Measurements from ENCODE around the gene SEMA5B.
A peak's percentile ranks its signal among the peaks of the same experiment; 100 is the strongest.

SEMA5B gene

GRCh38 chr3:122898298-122898697, 129.3 kb downstream of the SEMA5B start:
- H3K36me3 ChIP-seq (ENCODE audit: control insufficient read depth, insufficient read depth, low read length, severe bottlenecking): no peaks in the 10 kb centered on the region
- H3K4me3 ChIP-seq (ENCODE audit: low read length): no peak overlapping the region
- H3K9ac ChIP-seq (ENCODE audit: low read length): no peak overlapping the region
- H3K4me1 ChIP-seq (ENCODE audit: control insufficient read depth, insufficient read depth, low read length): no peaks in the 10 kb centered on the region
- no peaks in the 10 kb centered on the region for H3K9me3 ChIP-seq (ENCODE audit: control insufficient read depth, low read length)
- DNase-seq (ENCODE audit: low read depth): no peak
- peaks cover 34% of the 10 kb centered on the region for H3K27me3 ChIP-seq (replicated peaks; ENCODE audit: control insufficient read depth, insufficient read depth, low read length)

GRCh38 chr3:122893754-122894668, 133.6 kb downstream of the SEMA5B start:
- Histone ChIP-seq H3K4me3 (ENCODE audit: low read length) (no peak overlapping the region), H3K9me3 (ENCODE audit: control insufficient read depth, low read length) (no peaks in the 10 kb centered on the region), H3K36me3 (ENCODE audit: control insufficient read depth, insufficient read depth, low read length, severe bottlenecking) (no peaks in the 10 kb centered on the region), H3K27me3 (replicated peaks; ENCODE audit: control insufficient read depth, insufficient read depth, low read length) (peaks cover 32% of the 10 kb centered on the region), H3K4me1 (ENCODE audit: control insufficient read depth, insufficient read depth, low read length) (peaks cover 5% of the 10 kb centered on the region), H3K9ac (ENCODE audit: low read length) (no peak overlapping the region)
- peak; percentile 32 for DNase-seq (ENCODE audit: low read depth)

- H3K4me3 ChIP-seq (ENCODE audit: low read length): no peak overlapping the region
- H3K9me3 ChIP-seq (ENCODE audit: control insufficient read depth, low read length): no peaks in the 10 kb centered on the region
- H3K9ac ChIP-seq (ENCODE audit: low read length): no peak overlapping the region
- peaks cover 25% of the 10 kb centered on the region for H3K27me3 ChIP-seq (replicated peaks; ENCODE audit: control insufficient read depth, insufficient read depth, low read length)
- H3K36me3 ChIP-seq (ENCODE audit: control insufficient read depth, insufficient read depth, low read length, severe bottlenecking): no peaks in the 10 kb centered on the region
- DNase-seq (ENCODE audit: low read depth): no peak
- peaks cover 5% of the 10 kb centered on the region for H3K4me1 ChIP-seq (ENCODE audit: control insufficient read depth, insufficient read depth, low read length)
Measured at GRCh38 chr3:122893282-122893681, 134.3 kb downstream of the SEMA5B start.

- H3K36me3 ChIP-seq (ENCODE audit: control insufficient read depth, insufficient read depth, low read length, severe bottlenecking): no peaks in the 10 kb centered on the region
- no peaks in the 10 kb centered on the region for H3K9me3 ChIP-seq (ENCODE audit: control insufficient read depth, low read length)
- no peak overlapping the region for H3K4me3 ChIP-seq (ENCODE audit: low read length)
- no peak overlapping the region for H3K9ac ChIP-seq (ENCODE audit: low read length)
- peaks cover 5% of the 10 kb centered on the region for H3K4me1 ChIP-seq (ENCODE audit: control insufficient read depth, insufficient read depth, low read length)
- peaks cover 24% of the 10 kb centered on the region for H3K27me3 ChIP-seq (replicated peaks; ENCODE audit: control insufficient read depth, insufficient read depth, low read length)
- DNase-seq (ENCODE audit: low read depth): no peak
Measured at GRCh38 chr3:122892118-122892960, 135.2 kb downstream of the SEMA5B start.

- Histone ChIP-seq H3K9me3 (ENCODE audit: control insufficient read depth, low read length) (no peaks in the 10 kb centered on the region), H3K36me3 (ENCODE audit: control insufficient read depth, insufficient read depth, low read length, severe bottlenecking) (no peaks in the 10 kb centered on the region), H3K4me3 (ENCODE audit: low read length) (no peak overlapping the region), H3K9ac (ENCODE audit: low read length) (no peak overlapping the region), H3K27me3 (replicated peaks; ENCODE audit: control insufficient read depth, insufficient read depth, low read length) (peaks cover 20% of the 10 kb centered on the region), H3K4me1 (ENCODE audit: control insufficient read depth, insufficient read depth, low read length) (peaks cover 5% of the 10 kb centered on the region)
- no peak for DNase-seq (ENCODE audit: low read depth)
Measured at GRCh38 chr3:122890720-122891220, 136.8 kb downstream of the SEMA5B start.

- peak; percentile 49 for DNase-seq (ENCODE audit: low read depth)
- Histone ChIP-seq H3K27me3 (replicated peaks; ENCODE audit: control insufficient read depth, insufficient read depth, low read length) (peaks cover 14% of the 10 kb centered on the region), H3K36me3 (ENCODE audit: control insufficient read depth, insufficient read depth, low read length, severe bottlenecking) (no peaks in the 10 kb centered on the region), H3K9ac (ENCODE audit: low read length) (no peak overlapping the region), H3K4me3 (ENCODE audit: low read length) (no peak overlapping the region), H3K4me1 (ENCODE audit: control insufficient read depth, insufficient read depth, low read length) (peaks cover 5% of the 10 kb centered on the region), H3K9me3 (ENCODE audit: control insufficient read depth, low read length) (no peaks in the 10 kb centered on the region)
Measured at GRCh38 chr3:122890077-122890719, 137.4 kb downstream of the SEMA5B start.

GRCh38 chr3:122886946-122887345, 140.6 kb downstream of the SEMA5B start:
- Histone ChIP-seq H3K9me3 (ENCODE audit: control insufficient read depth, low read length) (no peaks in the 10 kb centered on the region), H3K36me3 (ENCODE audit: control insufficient read depth, insufficient read depth, low read length, severe bottlenecking) (no peaks in the 10 kb centered on the region)
- DNase-seq (ENCODE audit: low read depth): no peak

GRCh38 chr3:122886251-122886650, 141.3 kb downstream of the SEMA5B start:
- no peak for DNase-seq (ENCODE audit: low read depth)
- H3K9me3 ChIP-seq (ENCODE audit: control insufficient read depth, low read length): no peaks in the 10 kb centered on the region
- H3K27me3 ChIP-seq (replicated peaks; ENCODE audit: control insufficient read depth, insufficient read depth, low read length): peaks cover 6% of the 10 kb centered on the region
- no peak overlapping the region for H3K4me3 ChIP-seq (ENCODE audit: low read length)
- H3K9ac ChIP-seq (ENCODE audit: low read length): no peak overlapping the region
- H3K4me1 ChIP-seq (ENCODE audit: control insufficient read depth, insufficient read depth, low read length): peaks cover 5% of the 10 kb centered on the region
- H3K36me3 ChIP-seq (ENCODE audit: control insufficient read depth, insufficient read depth, low read length, severe bottlenecking): peaks cover 6% of the 10 kb centered on the region

More at GRCh38 chr3:122886946-122887345, 140.6 kb downstream of the SEMA5B start:
- no peak overlapping the region for H3K4me3 ChIP-seq (ENCODE audit: low read length)
- peaks cover 5% of the 10 kb centered on the region for H3K4me1 ChIP-seq (ENCODE audit: control insufficient read depth, insufficient read depth, low read length)
- no peak overlapping the region for H3K9ac ChIP-seq (ENCODE audit: low read length)
- H3K27me3 ChIP-seq (replicated peaks; ENCODE audit: control insufficient read depth, insufficient read depth, low read length): peaks cover 9% of the 10 kb centered on the region

GRCh38 chr3:122882361-122882947, 145.1 kb downstream of the SEMA5B start:
- no peak overlapping the region for H3K4me3 ChIP-seq (ENCODE audit: low read length)
- H3K4me1 ChIP-seq (ENCODE audit: control insufficient read depth, insufficient read depth, low read length): no peaks in the 10 kb centered on the region
- DNase-seq (ENCODE audit: low read depth): no peak
- H3K36me3 ChIP-seq (ENCODE audit: control insufficient read depth, insufficient read depth, low read length, severe bottlenecking): peaks cover 18% of the 10 kb centered on the region
- no peak overlapping the region for H3K9ac ChIP-seq (ENCODE audit: low read length)
- H3K9me3 ChIP-seq (ENCODE audit: control insufficient read depth, low read length): no peaks in the 10 kb centered on the region
- H3K27me3 ChIP-seq (replicated peaks; ENCODE audit: control insufficient read depth, insufficient read depth, low read length): no peaks in the 10 kb centered on the region

- DNase-seq (ENCODE audit: low read depth): no peak
Measured at GRCh38 chr3:122880624-122881023, 146.9 kb downstream of the SEMA5B start.

More at GRCh38 chr3:122880624-122881023, 146.9 kb downstream of the SEMA5B start:
- no peak overlapping the region for H3K9ac ChIP-seq (ENCODE audit: low read length)
- peaks cover 18% of the 10 kb centered on the region for H3K36me3 ChIP-seq (ENCODE audit: control insufficient read depth, insufficient read depth, low read length, severe bottlenecking)
- H3K4me1 ChIP-seq (ENCODE audit: control insufficient read depth, insufficient read depth, low read length): no peaks in the 10 kb centered on the region
- H3K9me3 ChIP-seq (ENCODE audit: control insufficient read depth, low read length): no peaks in the 10 kb centered on the region
- no peaks in the 10 kb centered on the region for H3K27me3 ChIP-seq (replicated peaks; ENCODE audit: control insufficient read depth, insufficient read depth, low read length)
- no peak overlapping the region for H3K4me3 ChIP-seq (ENCODE audit: low read length)

All from adipocyte (in vitro differentiated cells).